GM12878 (cell line): ENCODE measurements around the gene SELE. TPM values are rescaled to one million over a fixed set of nuclear protein-coding genes. Genes with fewer than 3 reads are reported as not detected.
A peak's percentile ranks its signal among the peaks of the same experiment; 100 is the strongest.

Experiments
- ATAC-seq: fragments of 200-7000 bp; cut with Tn5 transposase; 3 replicates; pipeline ENCODE4 v1.9.1; 2020; ENCODE audit warnings: mild to moderate bottlenecking, moderate library complexity
- BruUV-seq: library from RNA; stranded (reverse); fragments of 400-500 nt; replicated peaks from 2 replicates; lab custom pipeline; 2021; lab: Mats Ljungman, UMichigan
- CTCF ChIA-PET: fragments of 300-600 bp; sonication (Branson Sonifier 250); formaldehyde crosslinking; extraction: SDS; loops from one replicate; lab custom pipeline; 2021; ENCODE audit warnings: inconsistent platforms; lab: Yijun Ruan, JAX
- POLR2A ChIA-PET: fragments of 350-600 bp; formaldehyde crosslinking; extraction: SDS; loops from one replicate; lab custom pipeline; 2021; ENCODE audit warnings: inconsistent platforms; lab: Charles Lee
- RAD21 ChIA-PET: fragments of 300-600 bp; sonication (Branson Sonifier 250); formaldehyde crosslinking; loops from one replicate; lab custom pipeline; 2023; ENCODE audit warnings: antibody characterized with exemption; ENCODE audit not compliant: unreplicated experiment; lab: Charles Lee
- SMC1A ChIA-PET: fragments of 300-600 bp; sonication (Branson Sonifier 250); formaldehyde crosslinking; loops from one replicate; lab custom pipeline; 2023; ENCODE audit not compliant: unreplicated experiment, uncharacterized antibody; lab: Charles Lee
- DNase-seq: peaks from one replicate; pipeline ENCODE4 v3.0.0-alpha.2; 2011; ENCODE audit warnings: low read depth, low spot score
- FAIRE-seq: peaks from 3 replicates; lab custom pipeline; 2011; peaks lifted over from hg19 to GRCh38; lab: Jason Lieb, UNC
- H2AFZ ChIP-seq: 2 replicates; pipeline ENCODE4 v1.6.0; 2011; ENCODE audit warnings: low read depth, low read length, control low read depth; ENCODE audit not compliant: control insufficient read depth
- H3K27ac ChIP-seq: 2 replicates; pipeline ENCODE4 v1.5.1; 2011; ENCODE audit warnings: control low read depth; ENCODE audit not compliant: control insufficient read depth, insufficient read depth
- H3K27me3 ChIP-seq, 2 experiments: replicated peaks in 1 of 2; 2 replicates each; pipeline versions ENCODE4 v1.6.0 to v1.6.1; 2011; ENCODE audit warnings: low read length in 1 of 2; ENCODE audit not compliant: control insufficient read depth in 2 of 2, insufficient read depth in 2 of 2
- H3K36me3 ChIP-seq, 2 experiments: 2 replicates each; pipeline ENCODE4 v1.5.1; 2011; ENCODE audit warnings: low read length in 1 of 2; ENCODE audit not compliant: control insufficient read depth in 2 of 2, insufficient read depth in 2 of 2
- H3K4me1 ChIP-seq: 2 replicates; pipeline ENCODE4 v1.6.1; 2011; ENCODE audit warnings: mild to moderate bottlenecking, low read length, moderate library complexity, mixed read lengths; ENCODE audit not compliant: control insufficient read depth, insufficient read depth
- H3K4me2 ChIP-seq: 2 replicates; pipeline ENCODE4 v1.6.0; 2011; ENCODE audit warnings: control low read depth; ENCODE audit not compliant: control insufficient read depth, insufficient read depth
- H3K4me3 ChIP-seq: fragments of 200-600 bp; sonication (generic); 2 replicates; pipeline ENCODE4 v1.5.1; 2016
- H3K79me2 ChIP-seq: 2 replicates; pipeline ENCODE4 v1.6.0; 2011; ENCODE audit warnings: low read length; ENCODE audit not compliant: control insufficient read depth, insufficient read depth
- H3K9ac ChIP-seq: 2 replicates; pipeline ENCODE4 v1.8.0; 2011; ENCODE audit warnings: low read length, control low read depth, mixed read lengths; ENCODE audit not compliant: control insufficient read depth, insufficient read depth
- H3K9me3 ChIP-seq: replicated peaks from 3 replicates; pipeline ENCODE4 v1.5.1; 2011; ENCODE audit warnings: mild to moderate bottlenecking, low read length; ENCODE audit not compliant: control insufficient read depth, insufficient read depth
- H4K20me1 ChIP-seq: 2 replicates; pipeline ENCODE4 v1.6.0; 2011; ENCODE audit not compliant: control insufficient read depth, insufficient read depth
- ATF3 ChIP-seq: IDR thresholded peaks from 2 replicates; pipeline ENCODE4 v1.6.1; 2011; ENCODE audit warnings: low read depth, mild to moderate bottlenecking, low read length, moderate library complexity, borderline replicate concordance; ENCODE audit errors: extremely low read depth
- BHLHE40 ChIP-seq, 2 experiments: fragments of 450-650 bp in 1 of 2; IDR thresholded peaks; 2 replicates each; pipeline ENCODE4 v1.6.1; 2011 to 2017; ENCODE audit warnings: low read depth in 2 of 2, borderline replicate concordance in 1 of 2, improper control_type of control experiment in 1 of 2, low read length in 1 of 2, mild to moderate bottlenecking in 1 of 2
- E4F1 ChIP-seq: fragments of 450-650 bp; IDR thresholded peaks from 2 replicates; pipeline ENCODE4 v1.6.1; 2018; ENCODE audit warnings: borderline replicate concordance, mild to moderate bottlenecking; ENCODE audit not compliant: partially characterized antibody
- ELK1 ChIP-seq: IDR thresholded peaks from 2 replicates; pipeline ENCODE4 v1.6.1; 2012; ENCODE audit warnings: low read depth, low read length, improper control_type of control experiment
- EZH2 ChIP-seq: IDR thresholded peaks from 2 replicates; pipeline ENCODE4 v1.6.1; 2012; ENCODE audit warnings: low read depth, mild to moderate bottlenecking, control low read depth, inconsistent platforms, low read length, borderline replicate concordance; ENCODE audit not compliant: control insufficient read depth
- JUNB ChIP-seq: IDR thresholded peaks from 2 replicates; pipeline ENCODE4 v1.6.1; 2016; ENCODE audit warnings: antibody characterized with exemption, mild to moderate bottlenecking
- KAT2A ChIP-seq: conservative IDR thresholded peaks from 2 replicates; pipeline ENCODE4 v1.6.1; 2011; ENCODE audit warnings: low read depth, low read length; ENCODE audit not compliant: control insufficient read depth
- MEF2B ChIP-seq: fragments of 450-650 bp; IDR thresholded peaks from 2 replicates; pipeline ENCODE4 v1.6.1; 2018; ENCODE audit warnings: mild to moderate bottlenecking, moderate library complexity; ENCODE audit not compliant: partially characterized antibody, poor library complexity, severe bottlenecking
- MTA2 ChIP-seq: fragments of 450-650 bp; IDR thresholded peaks from 2 replicates; pipeline ENCODE4 v1.6.1; 2016; ENCODE audit warnings: low read depth, mild to moderate bottlenecking, moderate library complexity
- PML ChIP-seq: IDR thresholded peaks from 2 replicates; pipeline ENCODE4 v1.6.1; 2012; ENCODE audit warnings: low read length, inconsistent platforms
- POLR2A ChIP-seq: IDR thresholded peaks from 2 replicates; pipeline ENCODE4 v1.6.1; 2011; ENCODE audit warnings: low read depth, mild to moderate bottlenecking, low read length
- SREBF2 ChIP-seq: IDR thresholded peaks from 2 replicates; pipeline ENCODE4 v1.6.1; 2012; ENCODE audit warnings: mild to moderate bottlenecking, low read length
- SRF ChIP-seq, 2 experiments: IDR thresholded peaks; 2 replicates each; pipeline ENCODE4 v1.6.1; 2011; ENCODE audit warnings: low read depth in 2 of 2, low read length in 2 of 2, mild to moderate bottlenecking in 1 of 2, moderate library complexity in 1 of 2
- STAT3 ChIP-seq: IDR thresholded peaks from 2 replicates; pipeline ENCODE4 v1.6.1; 2011; ENCODE audit warnings: low read depth, low read length, improper control_type of control experiment
- TBL1XR1 ChIP-seq: IDR thresholded peaks from 2 replicates; pipeline ENCODE4 v1.6.1; 2012; ENCODE audit warnings: low read depth, low read length, improper control_type of control experiment
- WRNIP1 ChIP-seq: IDR thresholded peaks from 2 replicates; pipeline ENCODE4 v1.6.1; 2011; ENCODE audit warnings: low read depth, low read length, improper control_type of control experiment, borderline replicate concordance
- WGBS: methylation state at CpG from one replicate; pipeline ENCODE4 v1.1.6; 2016; ENCODE audit warnings: low lambda C conversion rate; ENCODE audit not compliant: insufficient replicate concordance, insufficient coverage; ENCODE audit errors: missing lambda C conversion rate; 5-methylcytosine and 5-hydroxymethylcytosine counted together
- in situ Hi-C: fragments of 300-500 bp; cut with MboI; formaldehyde crosslinking; loops from 9 replicates; pipeline ENCODE4 v1.14.3; 2018; ENCODE audit warnings: mixed read lengths
- intact Hi-C: fragments of 100-400 bp; cut with micrococcal nuclease; formaldehyde crosslinking; loops from one replicate; pipeline ENCODE4 v1.14.2; 2022; ENCODE audit not compliant: unreplicated experiment
- polyA plus RNA-seq, 11 experiments: library from polyadenylated mRNA; depleted of rRNA in 4 of 11; unstranded in 6 of 11; stranded (reverse) in 5 of 11; fragments of >200 nt; fragmentation: Nextera tagmentation in 4 of 11; fragmentation: Illumina TruSeq in 1 of 11; extraction: Ambion mirVana in 4 of 11; extraction: Trizol in 1 of 11; gene quantifications; 1 replicate in 1 of 11; 2 replicates in 10 of 11; pipeline versions ENCODE4 v1.2.1 to v1.2.3, GENCODE V29; 2011 to 2016; ENCODE audit warnings: inconsistent platforms in 2 of 11, missing spikeins in 2 of 11, low read depth in 1 of 11
- total RNA-seq, 4 experiments: library from RNA; depleted of rRNA in 3 of 4; stranded (reverse); fragments of >200 nt in 3 of 4; fragmentation: Illumina TruSeq in 1 of 4; extraction: Trizol in 1 of 4; gene quantifications; 2 replicates each; pipeline versions ENCODE4 v1.2.1 to v1.2.3, GENCODE V29; 2013 to 2021
- TF ChIP-seq, protein P1 (sequence below): fragments of 450-650 bp; IDR thresholded peaks from 2 replicates; pipeline ENCODE4 v1.6.1; 2017; ENCODE audit warnings: mild to moderate bottlenecking, low read depth, inconsistent platforms; ENCODE audit not compliant: poor library complexity, severe bottlenecking

SELE gene
- total and polyA plus RNA-seq, 10 of the 15 experiments (the other 5 are each of a cell fraction or from before 2014, with no cell fraction given), result not detected

- 0% methylated on average over 2 of the region's 2 CpGs for WGBS
- no peaks in the 10 kb centered on the region for H3K27me3 ChIP-seq
- peak overlapping the region; percentile 75 for H2AFZ ChIP-seq
- CTCF ChIA-PET, result interaction anchor here (0.8 to 9.7 kb wide), 9 partner anchors 9 to 209 kb away, joined by 3 to 125 read pairs (median 4); no protein-coding TSS in a partner anchor
- no peak overlapping the region for H3K4me3 ChIP-seq
- H3K9ac ChIP-seq, result no peak overlapping the region
- H3K79me2 ChIP-seq, result no peaks in the 10 kb centered on the region
- peak overlapping the region; percentile 54 for H3K4me2 ChIP-seq
- no peaks in the 10 kb centered on the region; the same call in 2 of the 3 replicates for H3K9me3 ChIP-seq
- H3K4me1 ChIP-seq, result peaks cover 44% of the 10 kb centered on the region
- BruUV-seq, result no TSS peak
- intact Hi-C loops, result no loop called here
- SMC1A ChIA-PET, result interaction anchor here (0.7 to 11.1 kb wide), 13 partner anchors 11 to 1340 kb away, joined by 3 to 176 read pairs (median 9); no protein-coding TSS in a partner anchor
- ATAC-seq (peak; percentile 47), DNase-seq (no peak), FAIRE-seq (no peak)
- in situ Hi-C loops, result no loop called here
- no peaks in the 10 kb centered on the region for H4K20me1 ChIP-seq
- no peaks in the 10 kb centered on the region for H3K36me3 ChIP-seq
- peak overlapping the region; percentile 67; the same call in 1 of the 2 replicates for H3K27ac ChIP-seq
- RAD21 ChIA-PET, result interaction anchor here (0.7 to 6.0 kb wide), 11 partner anchors 10 to 381 kb away, joined by 3 to 71 read pairs (median 3); partner anchors contain the start of genes F5 and SCYL3
- POLR2A ChIA-PET, result interaction anchor here (0.7 to 5.8 kb wide), 2 partner anchors 11 to 212 kb away, joined by 3 to 64 read pairs; partner anchors contain the start of gene SCYL3
- TF ChIP-seq ATF3 (no peak), STAT3 (no peak), MTA2 (no peak), BHLHE40 (IDR thresholded peaks at IDR 0.05; ENCODE audit: borderline replicate concordance in 1 of 2, low read depth in 2 of 2, low read length in 1 of 2) (peak; percentile 32 to 41; a peak in 2 of 4 replicates), E4F1 (no peak), MEF2B (peak; percentile 55), TBL1XR1 (no peak), KAT2A (no peak), PML (no peak), JUNB (no peak), WRNIP1 (no peak), SRF (IDR thresholded peaks at IDR 0.05; ENCODE audit: low read depth in 2 of 2, low read length in 2 of 2) (no peak), SREBF2 (no peak), POLR2A (no peak), EZH2 (no peak), ELK1 (no peak)
- TF ChIP-seq, protein P1, sequence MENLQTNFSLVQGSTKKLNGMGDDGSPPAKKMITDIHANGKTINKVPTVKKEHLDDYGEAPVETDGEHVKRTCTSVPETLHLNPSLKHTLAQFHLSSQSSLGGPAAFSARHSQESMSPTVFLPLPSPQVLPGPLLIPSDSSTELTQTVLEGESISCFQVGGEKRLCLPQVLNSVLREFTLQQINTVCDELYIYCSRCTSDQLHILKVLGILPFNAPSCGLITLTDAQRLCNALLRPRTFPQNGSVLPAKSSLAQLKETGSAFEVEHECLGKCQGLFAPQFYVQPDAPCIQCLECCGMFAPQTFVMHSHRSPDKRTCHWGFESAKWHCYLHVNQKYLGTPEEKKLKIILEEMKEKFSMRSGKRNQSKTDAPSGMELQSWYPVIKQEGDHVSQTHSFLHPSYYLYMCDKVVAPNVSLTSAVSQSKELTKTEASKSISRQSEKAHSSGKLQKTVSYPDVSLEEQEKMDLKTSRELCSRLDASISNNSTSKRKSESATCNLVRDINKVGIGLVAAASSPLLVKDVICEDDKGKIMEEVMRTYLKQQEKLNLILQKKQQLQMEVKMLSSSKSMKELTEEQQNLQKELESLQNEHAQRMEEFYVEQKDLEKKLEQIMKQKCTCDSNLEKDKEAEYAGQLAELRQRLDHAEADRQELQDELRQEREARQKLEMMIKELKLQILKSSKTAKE, result no peak
These were observed 51.8 kb downstream of the SELE start for GRCh38 chr1:169682071-169682470.
